Hair follicle dermal papilla cell (primary cell): ENCODE data around the gene CHRM1. TPM values are rescaled to one million over a fixed set of nuclear protein-coding genes. Genes with fewer than 3 reads are reported as not detected.

Experiments
- small RNA-seq: library from RNA; depleted of rRNA; stranded (forward); fragments of <200 nt; gene quantifications from one replicate; pipeline ENCODE3, GENCODE V24; 2012
- total RNA-seq: library from RNA; depleted of rRNA; stranded (reverse); fragments of >200 nt; gene quantifications from 2 replicates; pipeline ENCODE4 v1.2.3, GENCODE V29; 2012

The CHRM1 gene, protein sequence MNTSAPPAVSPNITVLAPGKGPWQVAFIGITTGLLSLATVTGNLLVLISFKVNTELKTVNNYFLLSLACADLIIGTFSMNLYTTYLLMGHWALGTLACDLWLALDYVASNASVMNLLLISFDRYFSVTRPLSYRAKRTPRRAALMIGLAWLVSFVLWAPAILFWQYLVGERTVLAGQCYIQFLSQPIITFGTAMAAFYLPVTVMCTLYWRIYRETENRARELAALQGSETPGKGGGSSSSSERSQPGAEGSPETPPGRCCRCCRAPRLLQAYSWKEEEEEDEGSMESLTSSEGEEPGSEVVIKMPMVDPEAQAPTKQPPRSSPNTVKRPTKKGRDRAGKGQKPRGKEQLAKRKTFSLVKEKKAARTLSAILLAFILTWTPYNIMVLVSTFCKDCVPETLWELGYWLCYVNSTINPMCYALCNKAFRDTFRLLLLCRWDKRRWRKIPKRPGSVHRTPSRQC
- total RNA-seq = not detected in 2 replicates

GRCh38 chr11:62921201-62921572 lies at the start of gene CHRM1:
CHRM1 (minus strand) TSS chr11:62921363; CDS start chr11:62911100, 10,263 bp downstream.

DNA sequence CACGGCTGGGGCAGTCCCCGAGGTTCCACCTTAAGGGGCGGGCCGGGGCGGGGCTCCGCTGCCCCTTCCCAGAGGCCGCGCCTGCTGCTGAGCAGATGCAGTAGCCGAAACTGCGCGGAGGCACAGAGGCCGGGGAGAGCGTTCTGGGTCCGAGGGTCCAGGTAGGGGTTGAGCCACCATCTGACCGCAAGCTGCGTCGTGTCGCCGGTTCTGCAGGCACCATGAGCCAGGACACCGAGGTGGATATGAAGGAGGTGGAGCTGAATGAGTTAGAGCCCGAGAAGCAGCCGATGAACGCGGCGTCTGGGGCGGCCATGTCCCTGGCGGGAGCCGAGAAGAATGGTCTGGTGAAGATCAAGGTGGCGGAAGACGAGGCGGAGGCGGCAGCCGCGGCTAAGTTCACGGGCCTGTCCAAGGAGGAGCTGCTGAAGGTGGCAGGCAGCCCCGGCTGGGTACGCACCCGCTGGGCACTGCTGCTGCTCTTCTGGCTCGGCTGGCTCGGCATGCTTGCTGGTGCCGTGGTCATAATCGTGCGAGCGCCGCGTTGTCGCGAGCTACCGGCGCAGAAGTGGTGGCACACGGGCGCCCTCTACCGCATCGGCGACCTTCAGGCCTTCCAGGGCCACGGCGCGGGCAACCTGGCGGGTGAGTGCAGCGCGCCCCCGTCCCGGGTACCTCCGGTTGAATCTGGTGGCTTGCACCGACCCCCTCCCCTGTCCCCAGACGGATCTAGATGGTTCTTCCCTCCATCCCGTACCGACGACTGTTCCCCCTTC lies 40.2 kb downstream of the CHRM1 start, which contains the start of gene SLC3A2:
SLC3A2 (plus strand) TSS at position 94 of the 776 bp plus-strand sequence; CDS start at position 222, 128 bp downstream.

Small RNA genes within 50 kb of the gene (small RNA-seq; reads per million reads assigned to genes)
- not detected for gene RN7SL259P

Other genes starting within 250 kb of the CHRM1 start
- gene UQCC3, start 249.7 kb downstream of the CHRM1 start, total RNA-seq = 4.4 and 5.6 TPM in 2 replicates
- 4.0 and 4.5 TPM in 2 replicates for gene LBHD1, start 249.1 kb downstream of the CHRM1 start, total RNA-seq
- gene UBXN1, start 242.3 kb downstream of the CHRM1 start, total RNA-seq = 70.9 and 82.1 TPM in 2 replicates
- 63.6 and 104 TPM in 2 replicates for gene LRRN4CL, start 231.8 kb downstream of the CHRM1 start, total RNA-seq
- 47.2 and 64.5 TPM in 2 replicates for gene BSCL2, start 213.9 kb downstream of the CHRM1 start, total RNA-seq
- not detected in 2 replicates for gene GNG3, start 213.7 kb downstream of the CHRM1 start, total RNA-seq
- 7.5 and 10.9 TPM in 2 replicates for gene HNRNPUL2, start 193.9 kb downstream of the CHRM1 start, total RNA-seq
- gene TTC9C, start 192.9 kb downstream of the CHRM1 start, total RNA-seq = 27.9 and 36.0 TPM in 2 replicates
- 19.3 and 21.4 TPM in 2 replicates for gene ZBTB3, start 167.2 kb downstream of the CHRM1 start, total RNA-seq
- 34.9 and 47.2 TPM in 2 replicates for gene POLR2G, start 159.8 kb downstream of the CHRM1 start, total RNA-seq
- gene TAF6L, start 150.0 kb downstream of the CHRM1 start, total RNA-seq = 13.5 and 19.5 TPM in 2 replicates
- 38.0 and 38.1 TPM in 2 replicates for gene TMEM179B, start 134.0 kb downstream of the CHRM1 start, total RNA-seq
- gene TMEM223, start 129.4 kb downstream of the CHRM1 start, total RNA-seq = 12.3 and 13.1 TPM in 2 replicates
- 30.5 and 38.9 TPM in 2 replicates for gene NXF1, start 115.9 kb downstream of the CHRM1 start, total RNA-seq
- 48.3 and 56.5 TPM in 2 replicates for gene STX5, start 89.3 kb downstream of the CHRM1 start, total RNA-seq
- not detected in 2 replicates for gene TEX54, start 88.5 kb downstream of the CHRM1 start, total RNA-seq
- gene WDR74, start 81.8 kb downstream of the CHRM1 start, total RNA-seq = 28.9 and 29.1 TPM in 2 replicates
- 169 and 184 TPM in 2 replicates for gene SLC3A2, start 40.5 kb downstream of the CHRM1 start, total RNA-seq
- not detected in 2 replicates for gene SLC22A6, start 63.6 kb upstream of the CHRM1 start, total RNA-seq
- gene SLC22A8, start 94.5 kb upstream of the CHRM1 start, total RNA-seq = not detected in 2 replicates
- gene SLC22A24, start 222.9 kb upstream of the CHRM1 start, total RNA-seq = not detected in 2 replicates